Neuronal stem cell (in vitro differentiated cells): ENCODE data around the gene THRSP.
A peak's percentile ranks its signal among the peaks of the same experiment; 100 is the strongest.
"Not testable (repeated sequence)": the region's sequence is repeated elsewhere in the genome, so short reads cannot be mapped to it uniquely, and the experiment has no call there.

Source experiments
- DNase-seq: peaks from one replicate; pipeline ENCODE4 v3.0.0-alpha.2; 2013; ENCODE audit warnings: low spot score
- H2AFZ ChIP-seq: one replicate; pipeline ENCODE4 v1.6.1; 2013; ENCODE audit warnings: mild to moderate bottlenecking, low read length, inconsistent platforms
- H2AK5ac ChIP-seq: 2 replicates; pipeline ENCODE4 v1.6.1; 2013; ENCODE audit warnings: low read depth, mild to moderate bottlenecking, inconsistent platforms, low read length, moderate library complexity, mixed read lengths
- H2BK120ac ChIP-seq: 2 replicates; pipeline ENCODE4 v1.6.1; 2013; ENCODE audit warnings: low read depth, mild to moderate bottlenecking, inconsistent platforms, low read length, moderate library complexity, mixed read lengths
- H2BK12ac ChIP-seq: one replicate; pipeline ENCODE4 v1.6.1; 2013; ENCODE audit warnings: low read length, inconsistent platforms
- H2BK15ac ChIP-seq: 2 replicates; pipeline ENCODE4 v1.6.1; 2013; ENCODE audit warnings: mild to moderate bottlenecking, low read length, inconsistent platforms, mixed read lengths
- H2BK5ac ChIP-seq: one replicate; pipeline ENCODE4 v1.6.1; 2013; ENCODE audit warnings: inconsistent platforms, mild to moderate bottlenecking, low read length, moderate library complexity
- H3K14ac ChIP-seq: one replicate; pipeline ENCODE4 v1.6.1; 2013; ENCODE audit warnings: low read length, inconsistent platforms
- H3K18ac ChIP-seq: 2 replicates; pipeline ENCODE4 v1.6.1; 2013; ENCODE audit warnings: low read length, inconsistent platforms
- H3K23ac ChIP-seq: 2 replicates; pipeline ENCODE4 v1.6.1; 2013; ENCODE audit warnings: low read depth, mild to moderate bottlenecking, mixed read lengths, low read length, inconsistent platforms; ENCODE audit not compliant: poor library complexity
- H3K27ac ChIP-seq: replicated peaks from 3 replicates; pipeline ENCODE4 v1.5.1; 2013; ENCODE audit warnings: low read length, inconsistent platforms
- H3K27me3 ChIP-seq, 3 experiments: 2 replicates each; pipeline ENCODE4 v1.6.1; 2013; ENCODE audit warnings: low read length in 3 of 3, mild to moderate bottlenecking in 2 of 3, inconsistent platforms in 1 of 3, low read depth in 1 of 3, mixed read lengths in 1 of 3, moderate library complexity in 1 of 3; ENCODE audit not compliant: control insufficient read depth in 3 of 3, insufficient read depth in 3 of 3
- H3K36me3 ChIP-seq, 2 donors: replicated peaks in 1 of 2; 2 replicates each; pipeline ENCODE4 v1.6.1; 2013; ENCODE audit warnings: low read length in 2 of 2; ENCODE audit not compliant: control insufficient read depth in 2 of 2, insufficient read depth in 2 of 2
- H3K4ac ChIP-seq: 2 replicates; pipeline ENCODE4 v1.6.1; 2013; ENCODE audit warnings: inconsistent platforms, mild to moderate bottlenecking, low read length, moderate library complexity
- H3K4me1 ChIP-seq, 2 donors: 1 replicate in 1 of 2; 2 replicates in 1 of 2; pipeline ENCODE4 v1.6.1; 2013; ENCODE audit warnings: low read length in 2 of 2, low read depth in 1 of 2; ENCODE audit not compliant: control insufficient read depth in 2 of 2, insufficient read depth in 1 of 2
- H3K4me2 ChIP-seq: one replicate; pipeline ENCODE4 v1.6.1; 2013; ENCODE audit warnings: mild to moderate bottlenecking, low read length, inconsistent platforms; ENCODE audit not compliant: insufficient read depth, poor library complexity, severe bottlenecking
- H3K4me3 ChIP-seq, 2 donors: 2 replicates each; pipeline ENCODE4 v1.5.1; 2013; ENCODE audit warnings: low read length in 2 of 2, mild to moderate bottlenecking in 2 of 2, inconsistent platforms in 1 of 2, moderate library complexity in 1 of 2
- H3K79me1 ChIP-seq: one replicate; pipeline ENCODE4 v1.6.1; 2013; ENCODE audit warnings: low read depth, mild to moderate bottlenecking, inconsistent platforms, low read length, moderate library complexity
- H3K9ac ChIP-seq: one replicate; pipeline ENCODE4 v1.6.1; 2013; ENCODE audit warnings: mild to moderate bottlenecking, low read depth, low read length, inconsistent platforms; ENCODE audit not compliant: poor library complexity
- H3K9me3 ChIP-seq, 2 donors: replicated peaks in 1 of 2; 2 replicates each; pipeline versions ENCODE3 to v1.6.1; 2013; ENCODE audit warnings: low read length in 2 of 2, mild to moderate bottlenecking in 2 of 2, inconsistent platforms in 1 of 2, low read depth in 1 of 2, mixed read lengths in 1 of 2, moderate library complexity in 1 of 2; ENCODE audit not compliant: control insufficient read depth in 2 of 2, insufficient read depth in 1 of 2
- H4K8ac ChIP-seq: one replicate; pipeline ENCODE4 v1.6.1; 2013; ENCODE audit warnings: low read depth, mild to moderate bottlenecking, inconsistent platforms, low read length, moderate library complexity
- H4K91ac ChIP-seq: one replicate; pipeline ENCODE4 v1.6.1; 2013; ENCODE audit warnings: low read length, low read depth, mild to moderate bottlenecking, inconsistent platforms; ENCODE audit not compliant: poor library complexity
- WGBS, 2 donors: extraction: QIAGEN DNeasy Blood & Tissue Kit; methylation state at CpG; one replicate each; pipeline ENCODE4 v1.1.7; 2013; ENCODE audit warnings: missing lambda C conversion rate in 2 of 2, mixed read lengths in 1 of 2; ENCODE audit not compliant: insufficient read length in 2 of 2, insufficient replicate concordance in 1 of 2; ENCODE audit errors: extremely low coverage in 2 of 2; 5-methylcytosine and 5-hydroxymethylcytosine counted together

THRSP gene

DNA sequence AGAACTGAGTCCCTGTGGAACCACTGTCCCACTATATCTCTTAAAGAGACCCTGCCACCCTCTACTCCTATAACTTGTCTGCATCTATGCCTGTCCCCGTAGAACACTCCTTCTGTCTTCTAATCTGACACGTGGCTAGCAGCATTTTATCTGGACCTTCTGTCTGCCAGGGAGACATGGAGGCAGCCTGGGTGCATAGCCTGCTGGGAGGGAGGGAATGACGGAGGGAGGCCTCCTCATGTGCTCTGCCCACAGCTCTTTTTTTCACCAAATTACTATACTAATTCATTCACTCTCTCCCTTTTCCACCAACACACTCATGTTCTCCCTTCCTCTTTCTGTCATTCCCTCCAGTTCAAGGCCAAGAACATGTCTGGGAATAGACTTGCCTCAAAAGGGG is 7.6 kb upstream of the THRSP start:
- no peaks in the 10 kb centered on the region for H3K79me1 ChIP-seq
- H3K4me3 ChIP-seq = no peak overlapping the region

GRCh38 chr11:78057462-78058055 is 6.1 kb upstream of the THRSP start:
- WGBS, 2 donors = no CpG with 5 or more reads among the region's 10 CpGs

More for the DNA sequence above, 7.6 kb upstream of the THRSP start:
- Histone ChIP-seq H2BK12ac (no peak overlapping the region), H2BK5ac (no peak overlapping the region), H3K14ac (no peak overlapping the region), H3K4ac (no peak overlapping the region), H3K36me3 (no peaks in the 10 kb centered on the region), H2BK120ac (no peak overlapping the region), H4K8ac (no peak overlapping the region), H3K27ac (no peak overlapping the region), H2AFZ (no peak overlapping the region), H3K9ac (no peak overlapping the region), H3K27me3 (no peaks in the 10 kb centered on the region), H3K23ac (no peak overlapping the region), H3K9me3 (no peaks in the 10 kb centered on the region), H2BK15ac (no peak overlapping the region), H2AK5ac (no peak overlapping the region), H4K91ac (no peak overlapping the region), H3K18ac (no peak overlapping the region), H3K4me1 (peaks cover 3 to 5% of the 10 kb centered on the region in 2 donors), H3K4me2 (no peak overlapping the region)
- WGBS, 2 donors = no CpG with 5 or more reads among the region's 3 CpGs
- no peak for DNase-seq

GRCh38 chr11:78059749-78060328 is 3.8 kb upstream of the THRSP start:
- not testable (repeated sequence) for H2BK12ac ChIP-seq, DNase-seq, H3K18ac ChIP-seq, H3K27me3 ChIP-seq, H3K23ac ChIP-seq, H4K91ac ChIP-seq, H4K8ac ChIP-seq, H3K14ac ChIP-seq, H2BK15ac ChIP-seq, H3K4me3 ChIP-seq, H2AFZ ChIP-seq, H3K9ac ChIP-seq, H3K9me3 ChIP-seq, H3K4ac ChIP-seq, H3K4me2 ChIP-seq, H2AK5ac ChIP-seq, H2BK5ac ChIP-seq, H3K36me3 ChIP-seq, H3K79me1 ChIP-seq, H3K27ac ChIP-seq, H2BK120ac ChIP-seq, H3K4me1 ChIP-seq
- WGBS, 2 donors = no CpG with 5 or more reads among the region's 9 CpGs

More at GRCh38 chr11:78057462-78058055, 6.1 kb upstream of the THRSP start:
- Histone ChIP-seq H3K4ac (no peak overlapping the region), H3K4me2 (no peak overlapping the region), H3K23ac (no peak overlapping the region), H2BK12ac (no peak overlapping the region), H4K8ac (no peak overlapping the region), H3K27me3 (no peaks in the 10 kb centered on the region), H2BK15ac (no peak overlapping the region), H2AFZ (no peak overlapping the region), H3K9me3 (no peaks in the 10 kb centered on the region), H3K14ac (no peak overlapping the region), H3K4me1 (no peaks in the 10 kb centered on the region), H3K18ac (no peak overlapping the region), H2BK5ac (no peak overlapping the region), H3K4me3 (peak overlapping the region in 1 of 2 donors; percentile 60), H3K9ac (peak overlapping the region; percentile 50), H3K79me1 (no peaks in the 10 kb centered on the region), H2BK120ac (no peak overlapping the region), H3K27ac (no peak overlapping the region), H2AK5ac (no peak overlapping the region), H3K36me3 (no peaks in the 10 kb centered on the region), H4K91ac (no peak overlapping the region)
- DNase-seq = no peak

- no peak overlapping the region for H3K14ac ChIP-seq
- H3K4ac ChIP-seq = no peak overlapping the region
- no CpG with 5 or more reads among the region's 8 CpGs for WGBS, 2 donors
These were observed 3.1 kb upstream of the THRSP start for GRCh38 chr11:78060533-78060932.

More at GRCh38 chr11:78060533-78060932, 3.1 kb upstream of the THRSP start:
- no peak overlapping the region for H4K91ac ChIP-seq
- H3K4me1 ChIP-seq = no peaks in the 10 kb centered on the region
- H3K9ac ChIP-seq = no peak overlapping the region
- no peak overlapping the region for H3K18ac ChIP-seq
- no peak overlapping the region for H3K27ac ChIP-seq
- no peak overlapping the region for H3K23ac ChIP-seq
- no peak overlapping the region for H2AFZ ChIP-seq
- no peaks in the 10 kb centered on the region for H3K27me3 ChIP-seq
- no peak for DNase-seq
- H3K4me3 ChIP-seq = no peak overlapping the region
- no peak overlapping the region for H2BK12ac ChIP-seq
- no peaks in the 10 kb centered on the region for H3K9me3 ChIP-seq
- no peak overlapping the region for H2BK120ac ChIP-seq
- no peaks in the 10 kb centered on the region for H3K79me1 ChIP-seq
- no peak overlapping the region for H2AK5ac ChIP-seq
- H3K36me3 ChIP-seq = no peaks in the 10 kb centered on the region
- no peak overlapping the region for H4K8ac ChIP-seq
- no peak overlapping the region for H2BK15ac ChIP-seq
- no peak overlapping the region for H2BK5ac ChIP-seq
- H3K4me2 ChIP-seq = no peak overlapping the region
